Amniotic stem cell (primary cell): ENCODE measurements around the gene PARVA.
A peak's percentile ranks its signal among the peaks of the same experiment; 100 is the strongest.

Experiments
- DNase-seq: peaks from one replicate; lab custom pipeline; 2025; lab: John Stamatoyannopoulos, UW

PARVA gene

GRCh38 chr11:12456651-12457579 lies 79.5 kb downstream of the PARVA start:
- DNase-seq, result peak; percentile 39

GRCh38 chr11:12458042-12458441 lies 80.7 kb downstream of the PARVA start:
- no peak for DNase-seq

DNA sequence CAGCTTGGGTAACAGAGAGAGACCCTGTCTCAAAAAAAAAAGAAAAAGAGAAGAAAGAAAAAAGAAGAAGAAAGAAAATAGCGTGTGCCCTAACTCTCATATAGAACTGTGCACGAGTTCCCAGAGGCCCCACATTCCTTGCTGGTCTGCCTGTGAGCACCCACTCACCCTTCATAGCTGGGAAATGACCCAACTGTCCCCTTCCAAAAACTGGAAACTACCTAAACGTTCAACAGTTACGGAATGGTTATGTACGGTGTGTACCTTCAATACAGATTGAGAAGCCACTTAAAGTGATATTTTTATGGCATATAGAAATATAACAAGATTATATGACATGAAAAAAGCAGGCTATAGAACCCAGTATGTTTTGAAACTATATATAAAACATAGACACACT lies 82.0 kb downstream of the PARVA start:
- DNase-seq, result no peak

GRCh38 chr11:12459865-12460444 lies 82.6 kb downstream of the PARVA start:
- DNase-seq, result no peak

GRCh38 chr11:12460466-12460865 lies 83.1 kb downstream of the PARVA start:
- no peak for DNase-seq

- DNase-seq, result no peak
Observed at GRCh38 chr11:12461516-12461915, 84.1 kb downstream of the PARVA start.

DNA sequence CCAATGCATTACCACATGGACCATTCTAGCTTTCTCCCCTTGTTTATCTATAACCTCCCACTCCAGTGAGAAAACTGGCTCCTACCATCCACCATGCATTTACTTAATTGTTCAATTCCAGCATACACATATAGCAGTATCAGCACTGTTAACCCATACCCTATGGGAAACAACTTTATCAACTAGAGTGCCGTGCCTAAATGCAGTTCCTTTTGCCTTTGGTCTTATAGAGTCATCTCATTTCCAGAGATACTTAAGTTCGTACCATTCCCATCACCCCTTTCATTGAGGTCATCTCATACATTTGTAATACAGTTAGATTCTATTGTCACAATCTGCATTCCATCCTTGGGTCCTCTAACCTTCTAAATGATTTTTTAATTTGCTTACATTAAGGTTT lies 86.9 kb downstream of the PARVA start:
- no peak for DNase-seq

GRCh38 chr11:12465332-12465731 lies 88.0 kb downstream of the PARVA start:
- no peak for DNase-seq

DNA sequence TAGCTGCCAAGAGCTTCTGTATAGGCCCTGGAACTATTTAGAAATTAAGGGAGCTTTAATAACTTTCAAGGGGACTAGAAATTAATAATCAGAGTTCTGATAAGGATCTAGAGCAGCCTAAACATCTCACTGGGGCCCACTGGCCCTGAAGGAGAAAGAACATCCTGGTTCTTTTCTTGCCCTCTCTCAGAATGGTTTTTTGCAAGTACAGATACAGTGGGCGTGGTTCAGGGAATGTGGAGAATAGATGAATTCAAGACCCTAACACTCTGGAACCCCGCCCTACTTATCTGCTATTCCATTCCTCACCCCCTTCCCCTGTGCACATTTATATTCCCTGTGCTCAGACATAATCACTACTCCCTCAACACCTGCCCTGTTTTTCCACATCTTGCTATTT lies 90.2 kb downstream of the PARVA start:
- no peak for DNase-seq

GRCh38 chr11:12469451-12469850 lies 92.1 kb downstream of the PARVA start:
- DNase-seq, result no peak

DNA sequence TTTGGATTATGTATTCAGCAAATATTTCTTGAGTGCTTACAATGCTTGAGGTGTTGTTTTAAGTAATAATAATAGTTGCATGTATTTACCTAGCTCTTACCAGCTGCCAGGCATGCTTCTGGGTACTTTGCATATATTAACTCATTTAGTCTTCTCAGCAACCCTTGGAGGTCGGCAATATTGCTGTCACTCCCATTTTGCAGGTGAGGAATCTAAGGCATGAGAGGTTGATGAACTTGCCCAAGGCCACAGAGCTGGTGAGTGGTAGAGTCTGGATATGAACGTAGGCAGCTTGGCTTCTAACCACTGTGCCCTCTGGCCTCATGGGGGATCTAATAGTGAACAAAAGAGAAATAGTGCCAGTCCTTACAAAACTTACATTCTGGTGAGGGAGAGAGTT lies 92.9 kb downstream of the PARVA start:
- DNase-seq, result no peak

DNA sequence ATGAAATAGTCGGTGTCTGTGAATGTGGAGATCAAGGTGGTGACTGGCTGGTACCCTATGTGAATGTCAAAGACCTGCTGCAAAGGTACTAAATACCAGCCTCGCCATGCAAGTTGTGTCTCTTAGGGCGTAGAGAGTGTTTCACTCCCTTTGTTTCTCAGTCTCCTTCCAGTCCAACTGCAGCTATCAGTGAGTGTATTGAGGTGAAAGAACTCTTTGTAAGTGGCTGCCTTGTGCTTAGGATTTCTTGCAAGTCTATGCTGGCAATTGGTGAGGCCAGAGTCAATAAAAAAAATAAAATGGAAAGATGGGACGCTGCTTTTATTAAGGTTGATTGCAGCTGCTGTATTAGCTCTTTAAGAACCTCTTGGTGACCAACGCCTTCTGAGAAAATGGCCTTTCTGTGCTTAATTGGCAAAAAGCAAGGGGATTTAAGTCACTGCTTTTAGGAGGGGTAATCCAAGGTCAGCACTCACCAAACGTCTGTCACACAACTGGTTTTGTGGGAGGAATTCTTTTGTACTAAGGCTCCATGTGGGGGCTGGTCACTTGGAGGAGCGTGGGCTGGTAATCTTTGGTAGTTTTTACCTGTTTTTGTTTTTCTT lies 95.1 kb downstream of the PARVA start:
- no peak for DNase-seq

- no peak for DNase-seq
Observed at GRCh38 chr11:12473381-12473780, 96.0 kb downstream of the PARVA start.

DNA sequence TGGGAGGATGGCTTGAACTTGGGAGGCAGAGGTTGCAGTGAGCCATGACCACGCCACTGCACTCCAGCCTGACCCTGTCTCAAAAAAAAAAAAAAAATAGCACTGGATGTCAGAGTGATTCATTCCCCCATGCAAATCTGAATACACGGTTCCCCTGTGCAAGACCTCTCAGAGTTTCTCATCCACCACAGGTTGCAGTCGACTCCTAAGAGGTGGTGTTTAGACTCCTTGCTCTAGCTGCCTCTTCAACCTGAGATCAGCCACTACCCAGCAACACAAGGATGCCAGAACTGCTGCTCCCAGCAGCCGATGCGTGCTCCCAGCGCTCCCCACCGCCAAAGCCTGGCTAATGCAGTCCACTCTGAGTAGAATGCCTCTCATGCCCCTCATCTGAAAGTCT lies 97.5 kb downstream of the PARVA start:
- DNase-seq, result no peak

GRCh38 chr11:12478743-12479142 lies 101.4 kb downstream of the PARVA start:
- no peak for DNase-seq

DNA sequence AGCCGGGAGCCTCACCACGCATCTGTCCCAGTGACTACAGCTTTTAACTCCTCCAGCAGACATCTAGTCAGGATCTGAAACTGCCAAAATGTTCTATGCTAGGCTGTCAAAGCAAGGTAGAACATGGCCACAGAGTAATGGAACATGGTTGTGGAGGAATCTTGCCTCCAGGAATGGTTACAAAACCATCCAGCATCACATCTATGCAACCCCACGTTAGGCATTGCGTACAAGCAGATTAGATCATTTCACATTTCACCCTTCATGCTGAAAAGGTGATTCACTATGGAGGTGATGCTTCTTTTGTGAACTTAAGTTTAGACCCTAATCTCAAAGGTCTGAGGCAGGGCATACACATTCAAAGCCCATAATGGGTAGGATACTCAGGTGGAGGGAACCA lies 103.0 kb downstream of the PARVA start:
- no peak for DNase-seq

- no peak for DNase-seq
Observed at GRCh38 chr11:12482839-12483238, 105.5 kb downstream of the PARVA start.

- DNase-seq, result no peak
Observed at GRCh38 chr11:12483604-12484003, 106.2 kb downstream of the PARVA start.

- DNase-seq, result no peak
Observed at GRCh38 chr11:12485328-12485727, 108.0 kb downstream of the PARVA start.

DNA sequence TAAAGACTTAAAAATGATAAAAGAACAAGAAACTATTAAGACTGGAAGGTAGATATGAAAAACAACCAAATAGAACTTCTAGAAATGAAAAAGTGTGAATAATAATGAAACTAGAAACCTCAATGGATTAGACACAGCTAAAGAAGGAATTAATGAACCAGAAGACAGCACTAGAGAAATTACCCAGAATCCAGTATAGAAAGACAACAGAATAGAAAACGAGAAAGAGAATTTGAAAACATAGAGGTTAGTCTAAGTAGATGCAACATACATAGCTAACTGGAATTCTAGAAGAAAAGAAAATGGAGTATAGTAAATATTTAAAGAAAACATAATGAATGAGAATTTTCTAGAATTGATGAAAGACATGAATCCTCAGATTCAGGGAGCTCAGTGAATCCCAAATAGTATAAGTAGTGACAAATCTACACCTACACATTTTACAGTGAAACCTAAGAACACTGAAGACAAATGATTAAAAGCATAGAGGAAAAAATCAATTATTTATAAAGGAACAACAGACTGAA lies 111.9 kb downstream of the PARVA start:
- DNase-seq, result no peak

- DNase-seq, result no peak
Observed at GRCh38 chr11:12494699-12495098, 117.3 kb downstream of the PARVA start.

DNA sequence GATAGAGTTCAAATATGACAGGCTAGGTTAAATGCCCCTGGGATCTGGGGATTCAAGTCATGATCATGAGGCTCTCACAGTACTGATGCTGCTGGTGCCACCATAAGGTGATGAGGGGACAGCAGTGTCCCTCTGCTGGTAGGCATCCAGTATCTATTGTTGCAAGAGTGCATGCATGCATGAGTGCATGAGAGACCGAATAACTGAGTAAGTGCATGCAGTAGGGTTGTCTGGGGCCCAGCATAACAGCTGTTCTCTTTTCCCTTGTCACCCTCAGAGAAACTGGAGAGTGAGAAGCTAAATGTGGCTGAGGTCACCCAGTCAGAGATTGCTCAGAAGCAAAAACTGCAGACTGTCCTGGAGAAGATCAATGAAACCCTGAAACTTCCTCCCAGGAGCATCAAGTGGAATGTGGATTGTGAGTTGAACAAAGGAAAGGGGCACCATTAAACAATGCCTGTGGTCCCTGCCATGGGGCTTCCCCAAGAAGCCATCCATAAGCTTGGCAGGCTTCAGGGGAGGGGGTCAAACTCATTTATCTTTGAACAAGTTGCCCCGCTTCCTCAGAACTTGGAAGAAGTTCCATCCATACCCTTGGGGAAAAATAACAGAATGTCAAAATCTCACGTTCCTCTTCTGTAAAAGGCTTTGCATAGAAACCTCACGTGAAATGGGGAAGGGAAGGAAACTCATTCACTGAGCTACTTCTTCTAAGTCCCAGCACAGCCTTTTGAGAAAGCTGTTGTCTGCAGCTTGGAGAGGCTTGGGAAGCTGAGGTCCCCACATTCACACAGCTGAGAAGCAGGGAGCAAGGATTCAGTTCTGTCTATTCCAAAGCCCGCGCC lies 119.0 kb downstream of the PARVA start:
- DNase-seq, result no peak
